Measurements from ENCODE around the gene CCDC124. TPM values are rescaled to one million over a fixed set of nuclear protein-coding genes. Genes with fewer than 3 reads are reported as not detected.

Gene CCDC124
- total and polyA plus RNA-seq, 2 experiments from 2014 or later: 19.4 to 97.7 TPM

DNA sequence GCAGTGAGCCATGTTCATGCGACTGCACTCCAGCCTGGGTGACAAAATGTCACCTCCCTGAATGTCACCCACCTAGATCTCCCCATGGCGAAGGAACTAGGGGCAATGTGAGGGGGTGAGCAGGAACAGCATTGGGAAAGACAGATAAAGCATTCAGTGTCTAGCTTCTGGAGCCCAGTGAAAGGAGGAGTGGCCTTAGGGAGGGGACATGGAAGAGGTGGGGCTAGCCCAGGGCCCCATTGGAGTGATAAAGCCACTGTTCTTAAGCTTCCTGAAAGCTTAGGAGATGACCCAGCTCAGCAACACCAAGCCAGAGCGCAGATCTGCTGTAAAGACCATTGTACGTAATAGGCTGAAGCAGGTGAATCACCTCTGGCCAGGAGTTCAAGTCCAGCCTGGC lies 21.1 kb downstream of the CCDC124 start:
- Histone ChIP-seq H3K4me2 (no peak overlapping the region), H3K79me2 (no peaks in the 10 kb centered on the region), H3K27ac (no peak overlapping the region), H3K9me2 (replicated peaks; ENCODE audit: insufficient read depth) (no peaks in the 10 kb centered on the region), H3K4me1 (ENCODE audit: insufficient read depth) (peaks cover 28% of the 10 kb centered on the region), H3K36me3 (replicated peaks; ENCODE audit: insufficient read depth, low read depth) (no peaks in the 10 kb centered on the region), H3K27me3 (peaks cover 48% of the 10 kb centered on the region), H3K9me3 (ENCODE audit: low read depth) (no peaks in the 10 kb centered on the region), H2AFZ (no peak overlapping the region), H3K4me3 (no peak overlapping the region), H4K20me1 (ENCODE audit: insufficient read depth, poor library complexity, severe bottlenecking) (no peaks in the 10 kb centered on the region)
- 78% methylated on average over 4 of the region's 4 CpGs for WGBS (ENCODE audit: low lambda C conversion rate, missing lambda C conversion rate)
- TF ChIP-seq CTCF (IDR thresholded peaks at IDR 0.05; ENCODE audit: poor library complexity) (no peak), EZH2 (IDR thresholded peaks at IDR 0.05; ENCODE audit: borderline replicate concordance) (no peak), EZH2phosphoT487 (IDR thresholded peaks at IDR 0.05; ENCODE audit: low read depth, severe bottlenecking, unreplicated experiment) (no peak)
- no peak for DNase-seq (ENCODE audit: low spot score)

- Histone ChIP-seq H3K9me3 (ENCODE audit: low read depth) (no peaks in the 10 kb centered on the region), H4K20me1 (ENCODE audit: insufficient read depth, poor library complexity, severe bottlenecking) (no peaks in the 10 kb centered on the region), H3K27ac (no peak overlapping the region), H3K4me2 (no peak overlapping the region), H3K9me2 (replicated peaks; ENCODE audit: insufficient read depth) (no peaks in the 10 kb centered on the region), H3K4me1 (ENCODE audit: insufficient read depth) (peaks cover 23% of the 10 kb centered on the region), H3K4me3 (no peak overlapping the region), H3K36me3 (replicated peaks; ENCODE audit: insufficient read depth, low read depth) (no peaks in the 10 kb centered on the region), H3K79me2 (no peaks in the 10 kb centered on the region), H3K27me3 (peaks cover 42% of the 10 kb centered on the region), H2AFZ (no peak overlapping the region)
- TF ChIP-seq EZH2phosphoT487 (IDR thresholded peaks at IDR 0.05; ENCODE audit: low read depth, severe bottlenecking, unreplicated experiment) (no peak), CTCF (IDR thresholded peaks at IDR 0.05; ENCODE audit: poor library complexity) (no peak), EZH2 (IDR thresholded peaks at IDR 0.05; ENCODE audit: borderline replicate concordance) (no peak)
- 93% methylated on average over 6 of the region's 7 CpGs for WGBS (ENCODE audit: low lambda C conversion rate, missing lambda C conversion rate)
- DNase-seq (ENCODE audit: low spot score): no peak
These were observed 21.6 kb downstream of the CCDC124 start for GRCh38 chr19:17954401-17954800.

GRCh38 chr19:17957149-17957849 lies 24.5 kb downstream of the CCDC124 start:
- Histone ChIP-seq H2AFZ (no peak overlapping the region), H3K36me3 (replicated peaks; ENCODE audit: insufficient read depth, low read depth) (no peaks in the 10 kb centered on the region), H4K20me1 (ENCODE audit: insufficient read depth, poor library complexity, severe bottlenecking) (no peaks in the 10 kb centered on the region), H3K9me2 (replicated peaks; ENCODE audit: insufficient read depth) (no peaks in the 10 kb centered on the region), H3K4me3 (no peak overlapping the region), H3K27me3 (peaks cover 19% of the 10 kb centered on the region), H3K9me3 (ENCODE audit: low read depth) (no peaks in the 10 kb centered on the region), H3K79me2 (no peaks in the 10 kb centered on the region), H3K27ac (no peak overlapping the region), H3K4me1 (ENCODE audit: insufficient read depth) (peaks cover 6% of the 10 kb centered on the region), H3K4me2 (no peak overlapping the region)
- no peak for DNase-seq (ENCODE audit: low spot score)
- 90% methylated on average over 3 of the region's 3 CpGs for WGBS (ENCODE audit: low lambda C conversion rate, missing lambda C conversion rate)
- TF ChIP-seq EZH2 (IDR thresholded peaks at IDR 0.05; ENCODE audit: borderline replicate concordance): no peak
- no peak for TF ChIP-seq CTCF (IDR thresholded peaks at IDR 0.05; ENCODE audit: poor library complexity)
- no peak for TF ChIP-seq EZH2phosphoT487 (IDR thresholded peaks at IDR 0.05; ENCODE audit: low read depth, severe bottlenecking, unreplicated experiment)
